ENCODE measurements around the gene LIN37.

The LIN37 gene, protein sequence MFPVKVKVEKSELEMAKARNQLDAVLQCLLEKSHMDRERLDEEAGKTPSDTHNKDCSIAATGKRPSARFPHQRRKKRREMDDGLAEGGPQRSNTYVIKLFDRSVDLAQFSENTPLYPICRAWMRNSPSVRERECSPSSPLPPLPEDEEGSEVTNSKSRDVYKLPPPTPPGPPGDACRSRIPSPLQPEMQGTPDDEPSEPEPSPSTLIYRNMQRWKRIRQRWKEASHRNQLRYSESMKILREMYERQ

DNA sequence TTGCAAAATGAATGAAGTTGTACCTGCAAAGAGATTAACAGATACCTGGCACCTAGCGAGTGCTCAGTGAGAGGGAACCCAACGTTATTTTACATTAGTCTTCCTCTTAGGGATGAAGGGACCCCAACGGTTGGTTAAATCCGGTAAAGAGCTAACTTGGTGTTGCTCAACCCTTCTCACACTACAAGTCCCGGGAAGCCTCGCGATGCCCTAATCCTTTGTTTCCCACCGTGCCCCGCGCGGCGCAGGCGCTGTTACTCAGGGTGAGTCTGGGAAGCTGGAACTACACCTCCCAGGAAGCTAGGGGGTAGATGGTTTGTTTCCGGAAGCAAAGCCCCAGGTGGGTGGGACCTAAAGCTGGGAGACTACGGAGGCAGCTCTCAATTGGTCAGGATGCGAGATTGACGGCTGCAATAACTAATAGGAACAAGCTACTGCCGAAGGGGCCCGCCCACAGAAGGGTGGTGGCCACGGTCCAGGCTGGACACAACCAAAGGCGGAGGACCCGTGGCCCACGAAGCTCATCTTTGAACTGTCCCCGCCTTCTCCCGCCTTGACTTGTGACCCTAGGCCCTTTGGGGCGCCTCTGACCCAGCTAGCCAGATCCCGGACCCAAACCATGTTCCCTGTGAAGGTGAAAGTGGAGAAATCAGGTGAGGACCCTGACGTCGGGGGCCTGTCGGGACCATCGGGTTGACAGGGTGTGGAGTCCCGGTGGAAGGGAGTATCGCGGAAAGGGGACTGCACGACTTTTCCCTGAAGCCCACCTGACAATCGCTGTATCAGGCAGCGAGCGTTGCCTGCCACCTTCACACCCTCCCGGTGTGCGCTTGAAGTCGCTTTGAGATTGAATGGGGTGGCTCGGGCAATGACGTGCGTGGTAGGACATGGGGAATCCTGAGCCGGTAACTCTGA lies at the start of gene LIN37:
Gene LIN37 (plus strand): TSS at position 471 of the 915 bp plus-strand sequence. CDS start 149 bp downstream, at position 620.
- DNase-seq, result peak; percentile 98

DNA sequence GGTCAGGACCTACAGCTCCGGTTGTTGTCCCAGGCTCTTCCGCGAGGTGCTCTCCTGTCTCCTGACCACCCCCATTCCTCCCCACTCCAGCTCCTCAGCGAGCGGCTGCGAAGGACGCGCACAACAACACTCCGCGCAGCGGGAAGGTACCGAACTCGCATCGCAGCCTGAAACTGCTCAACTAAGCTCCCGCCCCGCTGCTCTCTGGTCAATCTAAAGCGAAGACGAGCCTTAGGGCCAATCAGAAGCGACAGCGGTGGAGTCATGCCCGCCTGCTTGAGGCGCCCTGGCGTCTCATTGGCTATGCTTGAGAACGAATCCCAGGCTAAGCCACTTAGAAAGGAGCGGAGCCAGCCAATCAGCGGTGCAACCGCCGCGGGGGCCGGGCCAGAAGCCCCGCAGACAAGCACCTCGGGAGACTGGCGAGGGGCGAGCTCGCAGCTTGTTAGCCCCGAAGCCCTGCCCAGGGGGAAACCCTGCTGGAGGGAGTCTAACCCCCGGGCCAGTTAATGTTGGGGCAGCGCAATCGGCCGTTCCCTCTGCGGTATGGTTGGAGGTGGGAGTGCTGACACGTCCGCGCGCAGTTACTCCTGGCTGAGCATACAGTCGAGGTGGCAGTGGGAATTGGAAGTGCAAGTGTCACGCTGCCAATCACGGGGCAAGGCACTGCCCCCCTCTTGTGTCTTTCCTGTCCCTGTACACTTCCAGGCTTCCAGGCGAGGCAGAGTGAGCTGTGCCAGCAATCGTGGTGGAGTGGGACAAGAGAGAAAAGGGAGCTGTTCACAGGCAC lies 46.0 kb upstream of the LIN37 start:
- DNase-seq, result peak; percentile 90

DNA sequence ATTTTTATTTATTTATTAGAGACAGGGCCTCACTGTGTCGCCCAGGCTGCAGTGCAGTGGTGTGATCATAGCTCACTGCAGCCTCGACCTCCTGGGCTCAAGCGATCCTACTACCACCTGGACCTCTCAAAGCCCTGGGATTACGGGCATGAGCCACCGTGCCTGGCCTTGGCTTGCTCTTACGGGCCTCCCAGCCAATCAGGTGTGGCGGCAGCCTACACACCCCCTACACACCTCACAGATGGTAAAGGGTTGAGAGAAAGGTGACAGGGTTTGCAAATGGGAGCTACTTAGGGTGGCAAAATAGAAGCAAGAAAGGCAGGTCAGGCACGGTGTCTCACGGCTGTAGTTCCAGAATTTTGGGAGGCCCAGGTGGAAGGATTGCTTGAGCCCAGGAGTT lies 45.0 kb upstream of the LIN37 start:
- no peak for DNase-seq

DNA sequence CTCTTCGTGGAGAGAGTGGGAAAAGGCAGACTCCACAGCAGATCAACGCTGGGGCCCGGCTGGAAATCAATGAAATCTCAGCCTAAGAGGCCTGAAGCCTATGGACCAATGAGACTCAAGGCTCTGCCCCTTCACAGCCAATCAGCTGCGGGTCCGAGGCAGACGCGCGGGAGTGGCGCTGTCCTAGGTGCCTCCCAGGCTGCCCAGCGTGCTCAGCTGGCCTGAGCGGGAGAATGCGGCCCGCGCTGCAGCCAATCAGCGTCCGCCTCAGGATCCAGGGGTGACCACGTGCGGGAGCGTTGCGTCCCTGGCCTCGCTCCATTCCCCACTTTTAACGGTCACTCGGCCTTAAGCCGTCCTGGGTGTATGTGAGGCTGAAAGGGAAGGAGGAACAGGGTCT lies 44.2 kb upstream of the LIN37 start, which contains the start of gene ZBTB32:
Gene ZBTB32 (plus strand): TSS at position 341 of the 400 bp plus-strand sequence. CDS start 10,069 bp downstream, outside the sequence.
- DNase-seq, result no peak

DNA sequence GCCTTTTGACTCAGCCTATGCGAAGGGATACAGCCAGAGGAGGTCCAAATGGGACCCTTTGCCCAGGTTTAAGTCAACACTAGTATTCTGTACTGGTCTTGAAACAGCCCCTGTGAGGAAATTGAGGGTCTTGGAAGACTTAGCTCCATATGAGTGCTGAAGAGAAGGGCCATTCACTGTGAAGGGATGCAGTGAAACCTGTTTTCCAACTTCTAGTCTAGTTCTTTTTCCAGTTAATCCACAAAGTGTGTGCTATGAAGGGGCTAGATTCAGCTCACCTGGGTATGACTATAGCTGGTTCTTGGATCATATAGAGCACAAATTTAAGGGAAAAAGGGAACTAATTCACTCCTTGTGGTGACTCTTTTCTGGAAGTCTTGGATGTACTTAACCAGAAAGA lies 40.0 kb upstream of the LIN37 start:
- DNase-seq, result no peak

DNA sequence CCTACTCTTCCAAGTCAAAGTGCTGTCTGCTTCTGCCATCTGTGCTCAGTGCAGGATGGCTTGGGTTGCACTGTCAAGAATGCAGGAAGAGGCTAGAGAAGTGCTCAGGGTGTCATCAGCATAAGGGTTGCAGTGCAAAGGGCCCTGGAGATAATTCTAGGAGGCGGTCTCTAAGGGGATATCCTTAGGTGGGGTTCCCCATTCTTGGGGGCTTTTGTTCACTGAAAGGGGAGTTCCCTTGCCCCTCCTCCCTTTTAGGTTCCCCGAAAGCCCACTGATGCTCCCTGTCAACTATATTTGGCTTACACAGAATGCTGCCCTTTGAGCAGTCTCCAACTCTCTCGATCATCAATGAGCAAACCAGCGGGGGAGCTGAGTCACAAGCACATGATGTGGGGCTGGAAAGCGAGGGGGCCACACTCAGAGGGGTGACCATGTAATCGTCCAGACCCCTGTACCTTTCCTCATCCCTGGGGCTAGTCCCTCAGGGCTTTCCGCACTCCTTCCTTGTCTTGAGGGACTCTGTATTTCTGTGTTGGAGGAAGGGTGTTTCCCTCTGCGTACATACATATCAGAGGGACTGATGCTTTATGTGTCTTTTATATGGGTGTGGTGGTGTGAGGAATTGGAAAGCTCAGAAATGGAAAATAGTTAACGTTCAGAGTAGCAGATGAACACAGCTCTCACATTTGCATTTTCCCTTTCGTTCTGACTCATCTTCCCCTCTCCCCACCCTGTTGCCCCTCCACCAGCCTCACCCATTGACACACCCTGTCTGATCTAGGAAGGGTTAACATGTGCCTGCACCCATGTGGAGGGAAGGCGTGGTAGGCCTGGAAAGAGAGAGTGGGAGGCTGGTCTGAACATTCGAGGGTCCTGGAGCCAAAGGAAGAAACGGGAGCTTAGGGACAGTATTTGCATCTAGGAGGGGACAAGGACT lies 37.3 kb upstream of the LIN37 start:
- DNase-seq, result no peak

DNA sequence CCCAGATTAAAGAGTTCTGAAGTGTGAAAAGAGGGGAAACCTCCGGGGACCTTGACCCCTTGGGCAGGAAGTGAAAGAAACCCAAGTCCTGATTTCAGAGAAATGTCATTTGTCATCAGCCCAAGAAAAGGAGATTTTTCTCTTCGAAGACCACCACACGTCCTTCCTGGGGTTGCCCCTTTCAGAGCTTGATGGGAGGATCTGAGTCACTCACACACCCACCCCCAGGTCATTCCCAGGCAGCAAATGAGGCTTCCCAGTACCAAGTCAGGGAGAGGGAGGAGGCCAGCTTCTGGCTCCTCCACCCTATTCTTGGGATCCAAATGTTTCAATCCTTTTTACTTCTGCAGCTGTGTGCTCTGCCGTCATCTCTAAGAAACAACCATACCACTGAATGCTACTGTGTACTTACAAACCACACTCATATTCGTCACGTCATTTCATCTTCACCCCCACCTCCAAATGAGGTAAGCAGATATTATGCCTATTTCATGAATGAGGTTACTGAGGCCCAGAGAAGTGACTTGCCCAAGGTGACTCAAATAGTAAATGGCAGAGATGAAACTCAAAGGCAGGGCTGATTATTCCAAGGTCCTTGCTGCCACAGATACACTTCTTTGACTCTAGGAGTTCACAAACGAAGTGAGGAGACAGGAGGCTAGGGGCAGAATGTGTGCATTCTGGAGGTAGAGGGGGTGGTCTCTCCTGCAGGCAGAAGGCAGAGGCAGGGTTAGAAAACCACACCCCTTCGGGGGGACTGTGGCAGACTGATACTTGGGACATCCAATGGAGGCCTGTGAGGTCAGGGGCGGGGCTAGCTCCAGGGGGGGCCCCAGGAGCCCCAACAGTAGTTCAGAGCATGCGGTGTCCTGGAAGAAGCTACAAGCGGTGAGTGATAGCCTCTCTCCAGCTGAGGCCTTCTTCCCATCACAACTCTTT lies 35.5 kb upstream of the LIN37 start:
- no peak for DNase-seq

DNA sequence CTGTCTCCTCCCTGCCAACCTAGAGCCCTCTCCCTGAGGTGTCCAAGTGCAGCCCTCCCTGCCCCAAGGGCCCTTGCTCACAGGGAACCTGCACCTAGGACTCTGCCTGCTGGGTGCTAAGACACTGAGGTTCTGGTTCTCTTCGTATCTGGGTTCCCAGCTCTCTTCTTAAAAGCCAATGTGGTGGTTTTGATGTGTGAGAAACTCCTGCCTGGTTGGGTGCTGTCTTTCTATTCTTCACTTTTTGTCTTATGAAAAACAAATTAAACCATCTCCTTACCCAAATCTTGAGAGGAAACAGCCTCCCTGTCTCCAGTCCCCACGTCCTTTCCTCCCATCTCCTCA lies 34.9 kb upstream of the LIN37 start:
- no peak for DNase-seq

DNA sequence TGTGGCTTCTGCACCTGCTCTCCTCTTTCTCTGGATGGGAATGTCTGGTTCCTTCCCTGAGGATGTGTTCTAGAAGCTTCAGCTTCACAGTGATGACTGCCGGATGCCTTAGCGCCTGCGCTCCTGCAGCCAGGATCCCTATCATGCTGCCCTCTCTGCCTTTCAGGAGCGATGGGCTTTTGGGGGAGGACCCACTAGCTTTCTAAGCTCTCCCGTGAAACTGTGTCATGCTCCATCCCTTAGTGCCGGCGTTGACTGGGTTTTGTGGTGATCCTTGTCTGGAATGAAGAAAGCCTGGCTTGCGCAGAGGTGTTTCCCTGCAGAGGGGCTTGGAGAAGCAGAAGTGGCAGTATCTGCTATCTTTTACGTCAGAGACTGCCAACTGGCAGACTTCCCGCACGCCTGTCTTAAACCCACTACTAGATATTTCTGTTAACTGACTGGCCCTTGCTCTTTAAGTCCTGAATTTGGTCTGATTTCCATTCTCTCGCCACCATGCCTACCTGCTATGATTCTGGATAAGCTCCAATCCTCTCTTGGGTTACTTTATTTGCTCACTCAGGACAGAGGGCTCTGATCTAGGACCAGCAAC lies 34.4 kb upstream of the LIN37 start:
- no peak for DNase-seq

DNA sequence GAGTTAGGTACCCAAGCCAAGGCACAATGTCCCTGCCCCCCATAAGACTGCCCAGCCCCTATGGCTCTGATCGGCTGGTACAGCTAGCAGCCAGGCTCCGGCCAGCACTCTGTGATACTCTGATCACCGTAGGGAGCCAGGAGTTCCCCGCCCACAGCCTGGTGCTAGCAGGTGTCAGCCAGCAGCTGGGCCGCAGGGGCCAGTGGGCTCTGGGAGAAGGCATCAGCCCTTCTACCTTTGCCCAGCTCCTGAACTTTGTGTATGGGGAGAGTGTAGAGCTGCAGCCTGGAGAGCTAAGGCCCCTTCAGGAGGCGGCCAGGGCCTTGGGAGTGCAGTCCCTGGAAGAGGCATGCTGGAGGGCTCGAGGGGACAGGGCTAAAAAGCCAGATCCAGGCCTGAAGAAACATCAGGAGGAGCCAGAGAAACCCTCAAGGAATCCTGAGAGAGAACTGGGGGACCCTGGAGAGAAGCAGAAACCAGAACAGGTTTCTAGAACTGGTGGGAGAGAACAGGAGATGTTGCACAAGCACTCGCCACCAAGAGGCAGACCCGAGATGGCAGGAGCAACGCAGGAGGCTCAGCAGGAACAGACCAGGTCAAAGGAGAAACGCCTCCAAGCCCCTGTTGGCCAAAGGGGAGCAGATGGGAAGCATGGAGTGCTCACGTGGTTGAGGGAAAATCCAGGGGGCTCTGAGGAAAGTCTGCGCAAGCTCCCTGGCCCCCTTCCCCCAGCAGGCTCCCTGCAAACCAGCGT lies 33.6 kb upstream of the LIN37 start:
- DNase-seq, result no peak

DNA sequence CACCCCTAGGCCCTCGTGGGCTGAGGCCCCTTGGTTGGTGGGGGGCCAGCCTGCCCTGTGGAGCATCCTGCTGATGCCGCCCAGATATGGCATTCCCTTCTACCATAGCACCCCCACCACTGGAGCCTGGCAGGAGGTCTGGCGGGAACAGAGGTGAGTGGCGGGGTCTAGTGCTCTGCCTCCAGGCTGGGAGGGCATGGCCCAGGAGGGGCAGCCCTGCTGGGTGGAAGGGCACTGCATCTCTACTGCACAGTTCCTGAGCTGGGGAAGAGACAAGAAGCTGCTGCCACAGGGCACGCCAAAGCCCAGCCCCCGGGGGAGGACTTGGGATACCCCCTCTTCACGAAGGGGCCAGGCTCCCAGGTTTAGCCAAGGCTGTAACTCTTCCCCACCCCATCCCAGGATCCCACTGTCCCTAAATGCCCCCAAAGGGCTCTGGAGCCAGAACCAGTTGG lies 33.0 kb upstream of the LIN37 start:
- DNase-seq, result no peak

DNA sequence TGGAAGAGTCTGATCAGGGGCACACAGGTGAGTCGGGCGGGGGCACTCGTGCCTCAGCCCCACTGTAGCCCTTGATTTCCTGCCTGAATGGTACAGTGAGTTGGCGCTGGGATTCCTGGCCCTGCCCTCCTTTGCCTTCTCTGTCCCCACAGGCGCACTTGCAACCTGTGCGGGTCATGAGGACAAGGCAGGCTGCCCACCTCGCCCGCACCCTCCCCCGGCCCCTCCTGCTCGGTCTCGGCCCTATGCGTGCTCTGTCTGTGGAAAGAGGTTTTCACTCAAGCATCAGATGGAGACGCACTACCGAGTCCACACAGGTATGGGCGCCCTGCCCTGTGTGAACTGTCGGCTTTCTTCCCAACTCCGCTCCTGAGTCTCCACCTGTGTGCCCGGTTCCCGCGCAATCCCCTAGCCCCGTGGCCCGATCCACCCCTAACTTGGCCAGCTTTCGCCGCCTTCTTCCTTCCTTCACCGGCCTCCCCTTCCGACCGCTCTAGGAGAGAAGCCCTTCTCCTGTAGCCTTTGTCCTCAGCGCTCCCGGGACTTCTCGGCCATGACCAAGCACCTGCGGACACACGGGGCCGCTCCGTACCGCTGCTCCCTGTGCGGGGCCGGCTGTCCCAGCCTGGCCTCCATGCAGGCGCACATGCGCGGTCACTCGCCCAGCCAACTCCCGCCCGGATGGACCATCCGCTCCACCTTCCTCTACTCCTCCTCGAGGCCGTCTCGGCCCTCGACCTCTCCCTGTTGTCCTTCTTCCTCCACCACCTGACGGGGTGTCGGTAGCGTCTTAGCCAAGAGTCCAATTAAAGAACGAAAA lies 32.2 kb upstream of the LIN37 start:
- DNase-seq, result no peak

DNA sequence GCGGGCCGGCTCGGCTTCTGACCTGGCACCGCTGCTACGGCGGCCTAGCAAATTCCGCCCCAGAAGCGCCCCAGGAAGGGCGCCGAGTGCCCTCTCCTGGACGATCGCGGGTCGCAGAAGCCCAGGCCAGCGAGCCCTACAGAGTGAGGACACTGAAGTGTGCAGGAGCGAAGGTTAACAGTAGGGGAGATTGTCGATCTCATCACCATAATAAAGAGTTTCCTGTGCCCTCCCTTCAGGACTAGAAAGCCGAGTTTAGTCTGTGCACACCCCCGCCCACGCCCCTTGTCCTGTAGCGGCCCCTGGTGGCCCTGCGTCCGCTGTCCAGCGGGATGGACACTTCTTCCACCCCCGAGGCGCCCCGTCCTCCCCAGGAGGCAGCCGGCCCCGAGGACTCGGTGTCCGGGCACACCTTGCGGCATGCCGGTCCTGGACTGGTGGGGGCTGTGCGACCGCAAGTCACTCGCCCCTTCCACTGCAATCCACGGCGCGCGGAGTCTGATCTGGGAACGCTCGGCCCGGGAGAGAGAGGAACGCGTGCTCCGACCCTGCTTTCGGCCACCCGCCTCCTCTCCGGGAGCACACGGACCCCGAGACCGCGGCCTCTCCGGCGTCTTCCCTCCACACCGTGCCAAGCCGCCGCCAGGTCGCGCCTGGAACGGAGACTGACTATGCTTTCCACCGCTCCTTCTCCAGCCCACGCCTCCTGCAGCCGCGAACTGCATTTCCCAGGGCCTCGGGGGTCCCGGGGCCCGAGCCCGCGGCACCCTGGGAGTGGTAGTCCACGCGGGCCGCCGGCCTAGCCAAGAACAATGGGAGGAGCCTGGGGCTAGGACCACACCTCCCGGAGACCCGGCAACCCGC lies 31.3 kb upstream of the LIN37 start:
- peak; percentile 95 for DNase-seq

DNA sequence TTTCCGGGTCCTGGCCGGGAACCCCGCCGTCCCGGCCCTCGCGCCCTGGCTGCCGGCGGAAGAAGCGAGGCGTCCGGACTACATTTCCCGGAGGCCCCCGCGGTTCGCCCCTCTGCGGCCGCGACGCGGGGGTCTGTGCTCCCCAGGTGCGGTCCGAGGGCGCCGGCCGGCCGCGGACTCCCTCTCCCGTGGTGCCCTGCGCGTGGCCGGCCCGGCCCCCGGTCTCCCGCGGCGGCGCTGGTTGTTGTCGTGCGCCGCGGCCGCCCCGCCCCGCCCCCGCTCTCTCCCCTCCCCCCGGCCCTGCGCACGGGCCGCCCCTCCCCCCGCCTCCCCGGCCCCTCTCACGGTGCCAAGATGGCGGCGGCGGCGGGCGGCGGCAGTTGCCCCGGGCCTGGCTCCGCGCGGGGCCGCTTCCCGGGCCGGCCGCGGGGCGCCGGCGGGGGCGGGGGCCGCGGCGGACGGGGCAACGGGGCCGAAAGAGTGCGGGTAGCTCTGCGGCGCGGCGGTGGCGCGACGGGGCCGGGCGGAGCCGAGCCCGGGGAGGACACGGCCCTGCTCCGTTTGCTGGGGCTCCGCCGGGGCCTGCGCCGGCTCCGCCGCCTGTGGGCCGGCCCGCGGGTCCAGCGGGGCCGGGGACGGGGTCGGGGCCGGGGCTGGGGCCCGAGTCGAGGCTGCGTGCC lies 30.6 kb upstream of the LIN37 start, which contains the start of gene KMT2B:
Gene KMT2B (plus strand): TSS at position 339 of the 680 bp plus-strand sequence. CDS start 16 bp downstream, at position 355.
- no peak for DNase-seq

DNA sequence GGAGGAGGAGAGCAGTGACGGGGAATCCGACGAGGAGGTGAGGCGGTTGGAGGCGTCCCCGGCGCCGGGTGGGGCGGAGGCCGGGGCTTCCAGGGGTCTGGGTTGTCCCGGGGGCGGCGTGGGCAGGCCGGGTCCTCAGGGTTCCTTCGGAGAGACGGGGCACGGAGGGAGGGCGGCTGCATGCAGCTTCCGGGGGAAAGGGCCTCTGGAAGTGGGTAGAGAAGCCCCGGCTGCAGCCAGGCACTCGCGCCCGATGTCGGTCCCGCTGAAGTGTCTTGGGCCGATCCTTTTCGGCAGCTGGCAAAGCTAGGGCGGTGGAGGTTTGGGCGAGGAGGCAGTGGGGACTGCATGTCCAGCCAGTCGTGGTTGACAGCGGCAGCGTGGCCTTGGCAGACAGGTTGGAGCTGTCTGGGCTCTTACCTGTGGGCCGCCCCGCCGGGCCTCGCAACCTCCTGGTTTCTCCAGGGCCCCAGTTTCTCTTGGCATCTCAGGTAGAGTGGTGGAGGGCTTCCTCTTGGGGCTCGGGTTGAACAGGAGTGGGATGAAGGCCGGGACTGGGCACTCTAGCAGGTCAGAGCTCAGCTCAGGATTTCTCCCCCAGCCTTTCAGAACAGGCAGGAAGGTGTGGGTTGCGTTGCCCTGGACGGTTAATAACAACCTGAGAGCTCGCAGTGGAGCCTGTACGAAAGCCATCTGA lies 29.9 kb upstream of the LIN37 start:
- DNase-seq, result peak; percentile 31

DNA sequence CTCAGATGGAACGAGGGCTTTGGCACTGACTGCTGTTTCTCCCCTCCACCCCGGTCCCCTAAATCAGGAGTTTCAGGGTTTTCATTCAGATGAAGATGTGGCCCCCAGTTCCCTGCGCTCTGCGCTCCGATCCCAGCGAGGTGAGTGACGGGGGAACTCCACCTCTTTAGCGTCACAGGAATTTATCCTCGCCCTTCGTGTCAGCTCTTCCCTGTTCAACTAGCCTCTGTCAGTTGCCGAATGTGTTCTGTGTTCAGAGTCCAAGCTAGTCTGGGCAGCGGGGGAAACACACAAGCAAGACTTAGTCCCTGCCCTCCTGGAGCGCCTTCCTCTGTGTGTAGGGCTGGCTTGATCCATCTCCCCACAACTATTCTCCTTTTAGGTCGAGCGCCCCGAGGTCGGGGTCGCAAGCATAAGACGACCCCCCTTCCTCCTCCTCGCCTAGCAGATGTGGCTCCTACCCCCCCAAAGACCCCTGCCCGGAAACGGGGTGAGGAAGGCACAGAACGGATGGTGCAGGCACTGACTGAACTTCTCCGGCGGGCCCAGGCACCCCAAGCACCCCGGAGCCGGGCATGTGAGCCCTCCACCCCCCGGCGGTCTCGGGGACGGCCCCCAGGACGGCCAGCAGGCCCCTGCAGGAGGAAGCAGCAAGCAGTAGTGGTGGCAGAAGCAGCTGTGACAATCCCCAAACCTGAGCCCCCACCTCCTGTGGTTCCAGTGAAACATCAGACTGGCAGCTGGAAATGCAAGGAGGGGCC lies 28.8 kb upstream of the LIN37 start:
- no peak for DNase-seq

All from activated CD4-positive, alpha-beta T cell treated with anti-CD3 and anti-CD28 coated beads for 1 hour (primary cell).